RWPE1 (cell line): ENCODE measurements around the gene KCNIP3.
"Not testable (repeated sequence)": the region's sequence is repeated elsewhere in the genome, so short reads cannot be mapped to it uniquely, and the experiment has no call there.

Source experiments
- CTCF ChIA-PET: fragments of 350-600 bp; sonication (Branson Sonifier 250); formaldehyde crosslinking; extraction: SDS; loops from one replicate; lab custom pipeline; 2021; lab: Yijun Ruan, JAX
- POLR2A ChIA-PET: fragments of 400-600 bp; formaldehyde crosslinking; extraction: SDS; loops from one replicate; lab custom pipeline; 2020; ENCODE audit warnings: antibody characterized with exemption; ENCODE audit not compliant: low non-redundant PET; lab: Yijun Ruan, JAX
- DNase-seq: peaks from one replicate; pipeline ENCODE4 v3.0.0; 2012; ENCODE audit warnings: low spot score
- H3K27ac ChIP-seq: fragments of 450-650 bp; 2 replicates; pipeline ENCODE4 v1.5.1; 2017
- CTCF ChIP-seq: fragments of 450-650 bp; conservative IDR thresholded peaks from 2 replicates; pipeline ENCODE4 v1.5.1; 2017; ENCODE audit warnings: low read depth, mild to moderate bottlenecking

KCNIP3 gene

GRCh38 chr2:95401480-95401879 lies 104.3 kb downstream of the KCNIP3 start:
- no peak overlapping the region for H3K27ac ChIP-seq
- no peak for TF ChIP-seq CTCF
- DNase-seq, result no peak
- ChIA-PET POLR2A (no interaction called here), CTCF (interaction anchor here (0.6 to 2.2 kb wide), 3 partner anchors 12 to 236 kb away, joined by 3 to 8 read pairs (median 8); no protein-coding TSS in a partner anchor)

GRCh38 chr2:95402004-95402369 lies 104.8 kb downstream of the KCNIP3 start:
- POLR2A ChIA-PET, DNase-seq: not testable (repeated sequence)
- peak overlapping the region; percentile 69 for H3K27ac ChIP-seq
- CTCF ChIA-PET, result interaction anchor here (0.5 to 2.2 kb wide), 5 partner anchors 13 to 326 kb away, joined by 3 to 8 read pairs (median 3); no protein-coding TSS in a partner anchor

- no peak for TF ChIP-seq CTCF
- ChIA-PET CTCF (interaction anchor here (0.5 to 2.2 kb wide), 4 partner anchors 57 to 326 kb away, joined by 3 to 8 read pairs (median 3); no protein-coding TSS in a partner anchor), POLR2A (no interaction called here)
- H3K27ac ChIP-seq, result peak within 1 kb of the TSS; percentile 69
- DNase-seq, result peak; percentile 98
Observed at GRCh38 chr2:95402370-95403203, 105.4 kb downstream of the KCNIP3 start, which contains the start of gene FAHD2A. Gene FAHD2A, plus strand, starts transcription at chr2:95402708. Its CDS starts 2,851 bp downstream, at chr2:95405559.

GRCh38 chr2:95403204-95403721 lies 106.1 kb downstream of the KCNIP3 start:
- peak; percentile 33 for TF ChIP-seq CTCF
- POLR2A ChIA-PET, DNase-seq, CTCF ChIA-PET: not testable (repeated sequence)
- peak overlapping the region; percentile 69 for H3K27ac ChIP-seq

GRCh38 chr2:95403824-95404223 lies 106.7 kb downstream of the KCNIP3 start:
- CTCF ChIA-PET, H3K27ac ChIP-seq, POLR2A ChIA-PET, DNase-seq: not testable (repeated sequence)

GRCh38 chr2:95404676-95405075 lies 107.5 kb downstream of the KCNIP3 start:
- DNase-seq, H3K27ac ChIP-seq, POLR2A ChIA-PET, CTCF ChIA-PET: not testable (repeated sequence)

- CTCF ChIA-PET, result interaction anchor here (0.7 kb wide), 1 partner anchor 136 kb away, joined by 3 read pairs; no protein-coding TSS in a partner anchor
- DNase-seq, H3K27ac ChIP-seq, POLR2A ChIA-PET: not testable (repeated sequence)
Observed at GRCh38 chr2:95411239-95411638, 114.1 kb downstream of the KCNIP3 start.

GRCh38 chr2:95414015-95414594 lies 117.0 kb downstream of the KCNIP3 start:
- H3K27ac ChIP-seq, CTCF ChIA-PET, POLR2A ChIA-PET: not testable (repeated sequence)
- peak; percentile 48 for DNase-seq
- TF ChIP-seq CTCF, result peak; percentile 86

- CTCF ChIA-PET, POLR2A ChIA-PET, DNase-seq, H3K27ac ChIP-seq: not testable (repeated sequence)
Observed at GRCh38 chr2:95415138-95415537, 118.0 kb downstream of the KCNIP3 start.

GRCh38 chr2:95415561-95415960 lies 118.4 kb downstream of the KCNIP3 start:
- POLR2A ChIA-PET, CTCF ChIA-PET, H3K27ac ChIP-seq, DNase-seq: not testable (repeated sequence)

- H3K27ac ChIP-seq, result not testable (repeated sequence)
Observed at GRCh38 chr2:95427196-95427867, 130.2 kb downstream of the KCNIP3 start.

More at GRCh38 chr2:95427196-95427867, 130.2 kb downstream of the KCNIP3 start:
- POLR2A ChIA-PET, DNase-seq, CTCF ChIA-PET: not testable (repeated sequence)
